GM21825 (cell line): Measurements from ENCODE around the gene ZNF484.
"Not testable (repeated sequence)": the region's sequence is repeated elsewhere in the genome, so short reads cannot be mapped to it uniquely, and the experiment has no call there.

Source experiments
- ATAC-seq: cut with Tn5 transposase; IDR thresholded peaks from one replicate; pipeline ENCODE4 v1.9.1; 2021; ENCODE audit warnings: mild to moderate bottlenecking, moderate library complexity; ENCODE audit not compliant: unreplicated experiment

ZNF484 gene

DNA sequence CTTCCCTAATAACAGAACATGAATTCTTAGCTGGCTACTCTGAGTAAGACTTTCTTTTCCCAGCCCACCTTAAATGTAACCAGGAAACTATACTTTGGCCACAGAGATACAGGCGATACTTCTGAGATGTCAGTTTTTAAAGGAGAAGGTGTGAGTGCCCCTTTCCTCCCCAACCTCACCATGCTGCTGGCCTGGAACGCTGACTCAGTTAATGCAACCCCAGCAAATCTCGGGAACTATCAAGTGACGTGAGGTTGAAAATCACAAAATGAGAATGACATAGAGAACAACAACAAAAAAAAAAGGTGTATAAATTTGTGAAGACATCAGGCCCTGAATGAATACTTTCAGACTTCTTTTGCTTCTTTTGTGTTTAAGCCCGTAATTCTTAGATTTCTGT lies 13.7 kb downstream of the ZNF484 start:
- ATAC-seq, result no peak

DNA sequence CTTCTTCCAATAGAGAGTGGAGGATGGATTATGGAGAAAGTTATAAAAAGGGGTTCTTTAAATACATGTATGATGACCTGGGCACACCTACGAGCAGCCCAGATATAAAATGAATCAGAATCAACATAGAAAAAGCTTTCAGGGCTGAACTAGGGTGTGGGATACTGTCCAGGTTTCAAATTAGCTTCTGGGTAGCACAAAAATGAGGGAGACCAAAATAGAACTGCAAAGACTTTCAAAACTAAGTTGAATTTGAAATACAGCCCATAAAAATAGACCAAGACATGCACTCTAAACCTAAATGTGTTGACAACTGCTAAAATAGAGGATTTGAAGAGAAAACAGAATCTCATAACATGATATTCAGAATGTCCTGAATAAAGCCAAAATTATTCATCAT lies 17.0 kb downstream of the ZNF484 start:
- no peak for ATAC-seq

GRCh38 chr9:92857236-92857635 lies 20.6 kb downstream of the ZNF484 start:
- no peak for ATAC-seq

- no peak for ATAC-seq
These were observed 24.1 kb downstream of the ZNF484 start for GRCh38 chr9:92853716-92854115.

GRCh38 chr9:92850898-92851297 lies 26.9 kb downstream of the ZNF484 start:
- no peak for ATAC-seq

GRCh38 chr9:92848740-92849139 lies 29.1 kb downstream of the ZNF484 start:
- ATAC-seq, result not testable (repeated sequence)

- ATAC-seq, result no peak
These were observed 31.1 kb downstream of the ZNF484 start for GRCh38 chr9:92846662-92847145.

- not testable (repeated sequence) for ATAC-seq
These were observed 39.4 kb downstream of the ZNF484 start for GRCh38 chr9:92838411-92838810.

DNA sequence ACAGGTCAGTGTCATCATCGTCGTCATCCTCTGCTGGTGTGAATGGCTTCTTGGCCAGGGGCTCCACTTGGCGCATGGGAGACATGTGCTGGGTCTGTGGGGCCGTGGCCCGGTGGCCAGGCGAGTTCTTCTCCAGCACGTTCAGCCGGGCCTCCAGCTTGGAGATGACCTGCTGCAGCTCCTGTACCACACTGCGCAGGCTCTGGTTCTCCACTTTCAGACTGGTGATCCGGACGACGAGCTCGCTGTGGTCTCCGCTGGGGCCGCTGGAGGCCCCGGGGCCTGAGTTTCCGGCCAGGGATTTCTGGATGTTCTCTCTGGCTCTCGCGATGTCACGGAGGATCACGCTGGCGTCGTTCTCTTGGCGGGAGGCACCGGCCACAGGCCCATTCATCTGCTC lies 40.6 kb downstream of the ZNF484 start:
- ATAC-seq, result no peak

GRCh38 chr9:92829420-92829819 lies 48.4 kb downstream of the ZNF484 start:
- no peak for ATAC-seq

DNA sequence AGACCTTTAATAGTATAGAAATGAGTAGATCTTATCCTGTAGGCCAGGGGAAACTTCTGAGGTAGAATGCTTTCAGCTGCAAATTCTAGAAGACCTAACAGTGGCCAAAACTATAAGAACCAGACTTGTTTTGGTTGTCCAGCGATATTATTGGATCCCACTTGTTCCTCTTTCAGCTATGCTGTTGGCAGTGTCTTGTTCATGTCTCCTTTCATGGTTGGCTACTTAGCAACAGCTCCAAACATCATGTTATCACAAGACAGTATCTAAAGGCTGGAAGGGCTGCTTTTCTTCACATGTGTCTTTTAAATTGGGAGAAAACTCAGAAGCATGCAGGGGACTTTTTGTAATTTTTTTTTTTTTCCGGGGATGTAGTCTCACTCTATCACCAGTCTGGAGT lies 52.8 kb downstream of the ZNF484 start:
- ATAC-seq, result not testable (repeated sequence)

- no peak for ATAC-seq
These were observed 56.9 kb downstream of the ZNF484 start for GRCh38 chr9:92820964-92821363.

DNA sequence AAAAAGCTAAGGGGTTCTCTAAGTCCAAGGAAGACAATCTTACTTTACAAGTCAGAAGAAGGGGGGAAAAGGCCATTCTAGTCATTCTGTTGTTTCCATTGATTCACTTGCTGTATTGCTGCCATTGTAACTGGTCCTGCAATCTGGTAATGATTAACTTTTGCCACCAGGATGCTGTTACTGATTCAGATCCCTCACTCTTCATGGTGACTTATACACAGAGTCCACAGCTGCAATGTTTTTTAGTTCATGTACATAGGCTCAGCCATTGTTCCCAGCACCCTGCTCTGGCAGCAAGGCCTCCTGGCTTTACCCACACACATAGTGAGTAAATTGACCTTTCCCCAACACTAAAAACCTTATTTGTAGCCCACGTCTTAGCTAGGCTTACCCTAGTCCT lies 57.9 kb downstream of the ZNF484 start:
- not testable (repeated sequence) for ATAC-seq

GRCh38 chr9:92809629-92810326 lies 68.1 kb downstream of the ZNF484 start:
- not testable (repeated sequence) for ATAC-seq

DNA sequence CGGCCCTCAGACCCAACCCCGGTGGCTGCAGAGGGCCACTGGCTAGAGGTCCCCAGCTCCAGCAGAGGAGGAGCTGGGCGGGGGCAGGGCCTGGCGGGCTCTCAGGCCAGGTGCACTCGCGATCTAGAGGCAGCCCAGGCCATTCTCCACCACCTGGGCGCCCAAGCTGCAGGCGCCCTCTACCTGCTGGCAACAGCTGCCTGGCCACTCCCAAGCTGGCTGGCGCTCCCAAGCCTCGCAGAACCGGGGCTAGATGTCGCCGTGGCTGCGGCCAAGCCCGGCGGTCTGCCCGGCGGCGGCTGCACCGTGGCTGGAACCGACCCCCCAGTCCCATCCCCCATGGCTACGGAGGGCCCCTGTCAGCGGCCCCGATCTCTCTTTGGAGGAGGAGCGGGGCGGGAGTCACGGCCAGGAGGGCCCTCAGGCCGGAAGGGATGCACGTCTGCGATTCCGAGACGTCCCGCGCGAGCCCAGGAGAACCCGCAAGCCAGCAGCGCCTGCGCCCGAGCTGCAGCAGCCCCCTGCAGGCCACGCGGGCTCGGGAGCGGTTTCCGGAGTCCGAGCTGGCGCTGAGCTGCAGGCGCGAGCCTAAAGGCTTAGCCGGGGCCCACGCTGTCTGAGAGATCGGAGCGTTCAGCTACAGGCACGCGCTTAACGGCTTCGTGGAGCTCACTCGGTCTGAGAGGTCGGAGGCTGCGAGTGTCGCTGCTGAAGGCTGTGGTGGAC lies 68.9 kb downstream of the ZNF484 start:
- no peak for ATAC-seq

DNA sequence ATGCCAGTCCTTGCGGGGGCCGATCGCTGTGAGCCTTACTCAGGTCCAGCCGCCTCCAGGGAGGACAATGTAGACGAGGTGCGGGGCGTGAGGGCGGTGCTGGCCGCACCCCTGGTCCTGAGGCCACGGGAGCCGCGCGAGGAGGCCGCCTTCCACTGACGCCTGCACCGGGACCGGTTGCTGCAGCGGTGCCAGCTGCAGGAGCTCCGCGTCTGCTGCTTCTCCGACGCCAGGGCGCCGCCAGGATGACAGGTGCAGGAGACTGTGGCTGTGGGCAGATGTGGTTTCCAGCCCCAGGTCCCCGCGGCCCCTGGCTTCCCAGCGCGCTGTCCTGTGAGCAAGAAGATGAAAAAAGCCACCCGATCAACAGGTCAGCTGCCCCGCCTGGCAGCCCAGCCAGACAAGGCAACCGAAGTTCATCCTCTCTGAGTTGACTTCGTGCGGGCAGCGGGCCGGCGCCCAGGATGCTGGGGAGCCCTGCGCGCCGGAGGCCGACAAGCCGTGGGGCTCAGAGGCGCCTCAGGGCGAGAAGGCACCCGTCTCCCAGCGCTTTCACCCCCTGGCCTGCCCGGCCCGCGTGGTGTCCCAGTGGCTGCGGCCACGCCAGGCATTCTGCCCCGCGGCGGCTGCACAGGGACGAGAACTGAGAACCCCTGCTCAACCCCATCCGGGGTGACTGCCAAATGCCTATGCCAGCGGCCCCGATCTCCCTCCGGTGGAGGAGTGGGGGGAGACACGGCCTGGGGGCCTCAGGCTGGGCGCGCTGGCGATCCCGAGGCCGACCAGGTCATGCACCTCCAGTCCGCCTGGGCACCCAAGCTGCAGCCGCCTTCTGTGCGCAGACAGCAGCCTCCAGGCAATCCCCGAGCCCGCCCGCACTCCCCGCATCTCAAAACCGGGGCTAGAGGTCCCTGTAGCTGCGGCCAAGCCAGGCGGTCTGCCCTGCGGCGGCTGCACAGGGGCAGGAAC lies 69.8 kb downstream of the ZNF484 start:
- ATAC-seq, result no peak

DNA sequence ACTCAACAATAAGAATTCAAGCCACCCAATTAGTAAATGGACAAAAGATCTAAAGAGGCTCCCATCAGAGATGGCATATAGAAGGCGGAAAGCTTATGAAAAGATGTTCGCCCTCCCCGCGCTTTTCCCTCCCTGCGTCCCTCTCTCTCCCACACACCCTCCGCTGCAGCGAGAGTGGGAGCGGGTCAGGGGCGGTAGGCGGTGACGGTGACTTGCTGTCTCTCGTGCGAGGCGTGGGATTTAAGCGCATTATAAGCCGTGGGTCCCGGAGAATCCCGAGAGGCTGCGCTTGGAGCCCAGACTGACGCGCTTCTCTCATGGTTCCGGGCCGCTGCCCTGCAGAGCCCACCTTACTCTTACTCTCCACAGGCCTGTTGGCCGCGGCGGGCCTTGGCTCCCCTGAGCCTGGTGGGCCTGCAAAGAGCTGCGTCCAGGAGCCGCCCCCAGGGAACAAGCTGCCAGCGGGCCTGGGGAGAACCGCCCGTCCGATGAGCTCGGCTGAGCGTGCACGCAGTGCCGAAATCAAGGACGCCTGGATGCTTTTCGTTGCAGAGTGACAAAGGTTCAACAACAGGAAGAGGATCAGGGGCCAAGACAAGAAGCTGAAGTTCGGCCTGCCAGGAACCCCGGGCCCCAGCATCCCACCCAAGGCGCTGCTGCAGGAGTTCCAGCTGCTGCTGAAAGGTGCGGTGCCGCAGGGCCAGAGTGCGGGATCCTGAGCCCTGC lies 70.6 kb downstream of the ZNF484 start:
- ATAC-seq, result no peak

DNA sequence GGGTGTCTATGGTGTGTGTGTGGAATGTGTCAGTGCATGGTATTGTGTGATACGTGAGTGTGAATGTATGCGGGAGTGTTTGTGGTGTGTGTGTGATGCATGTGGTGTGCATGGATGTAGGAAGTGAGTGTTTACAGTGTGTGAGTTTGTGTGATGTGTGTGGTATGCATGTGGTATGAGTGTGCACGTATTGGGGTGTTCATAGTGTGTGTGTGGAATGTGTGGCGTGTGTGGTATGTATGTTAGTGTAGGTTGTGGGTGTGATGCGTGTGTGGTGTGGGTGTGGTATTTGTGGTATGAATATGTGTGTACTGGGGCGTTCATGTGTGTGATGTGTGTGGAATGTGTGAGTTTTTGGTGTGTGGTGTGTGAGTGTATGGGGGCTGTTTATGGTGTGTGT lies 73.1 kb downstream of the ZNF484 start:
- ATAC-seq, result no peak

GRCh38 chr9:92798358-92798757 lies 79.5 kb downstream of the ZNF484 start:
- no peak for ATAC-seq

DNA sequence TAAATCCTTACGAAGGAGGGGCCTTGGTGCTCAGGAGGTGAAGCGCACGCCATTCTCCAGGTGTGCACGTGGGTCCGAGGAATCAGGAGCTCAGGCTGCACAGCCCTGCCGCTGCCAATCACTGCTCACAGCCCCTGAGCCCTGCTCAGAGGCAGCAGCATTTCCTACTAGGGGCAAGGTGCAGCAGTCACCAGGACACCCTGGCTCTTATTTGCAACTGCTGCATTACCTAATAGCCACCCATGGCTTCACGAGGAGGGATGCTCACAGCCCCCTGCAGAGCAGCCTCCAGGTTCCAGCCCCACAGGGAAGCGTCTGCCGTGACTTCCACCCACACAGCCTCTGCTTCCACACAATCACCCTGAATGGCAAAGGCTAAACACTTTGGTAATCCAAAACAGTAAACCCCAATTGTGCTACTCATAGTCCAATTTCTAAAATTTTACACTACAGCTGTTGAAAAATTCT lies 81.5 kb downstream of the ZNF484 start:
- not testable (repeated sequence) for ATAC-seq
